HG02943 (cell line): ENCODE measurements around the gene C20orf204.

ENCODE experiments used
- ATAC-seq: cut with Tn5 transposase; IDR thresholded peaks from one replicate; pipeline ENCODE4 v1.9.1; 2021; ENCODE audit warnings: mild to moderate bottlenecking, low read depth, moderate library complexity; ENCODE audit not compliant: unreplicated experiment

Gene C20orf204

DNA sequence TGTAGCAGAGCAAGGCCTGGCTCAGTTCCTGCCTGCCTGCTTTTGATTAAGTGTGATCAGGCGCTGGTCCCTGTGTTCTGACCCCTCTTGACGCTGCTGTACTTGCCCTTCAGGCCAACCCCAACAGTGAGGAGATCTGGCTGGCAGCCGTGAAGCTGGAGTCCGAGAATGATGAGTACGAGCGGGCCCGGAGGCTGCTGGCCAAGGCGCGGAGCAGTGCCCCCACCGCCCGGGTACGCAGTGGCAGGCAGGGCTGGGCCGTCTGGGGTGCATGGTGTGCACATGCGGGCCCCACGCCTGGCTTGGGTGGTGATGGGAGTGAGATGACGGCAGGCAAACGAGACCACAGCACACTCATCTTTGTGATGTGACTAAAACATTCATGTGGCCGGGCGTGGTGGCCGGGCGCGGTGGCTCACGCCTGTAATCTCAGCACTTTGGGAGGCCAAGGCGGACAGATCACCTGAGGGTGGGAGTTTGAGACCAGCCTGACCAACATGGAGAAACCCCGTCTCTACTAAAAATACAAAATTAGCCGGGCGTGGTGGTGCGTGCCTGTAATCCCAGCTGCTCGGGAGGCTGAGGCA, 10.1 kb upstream of the C20orf204 start:
- no peak for ATAC-seq

DNA sequence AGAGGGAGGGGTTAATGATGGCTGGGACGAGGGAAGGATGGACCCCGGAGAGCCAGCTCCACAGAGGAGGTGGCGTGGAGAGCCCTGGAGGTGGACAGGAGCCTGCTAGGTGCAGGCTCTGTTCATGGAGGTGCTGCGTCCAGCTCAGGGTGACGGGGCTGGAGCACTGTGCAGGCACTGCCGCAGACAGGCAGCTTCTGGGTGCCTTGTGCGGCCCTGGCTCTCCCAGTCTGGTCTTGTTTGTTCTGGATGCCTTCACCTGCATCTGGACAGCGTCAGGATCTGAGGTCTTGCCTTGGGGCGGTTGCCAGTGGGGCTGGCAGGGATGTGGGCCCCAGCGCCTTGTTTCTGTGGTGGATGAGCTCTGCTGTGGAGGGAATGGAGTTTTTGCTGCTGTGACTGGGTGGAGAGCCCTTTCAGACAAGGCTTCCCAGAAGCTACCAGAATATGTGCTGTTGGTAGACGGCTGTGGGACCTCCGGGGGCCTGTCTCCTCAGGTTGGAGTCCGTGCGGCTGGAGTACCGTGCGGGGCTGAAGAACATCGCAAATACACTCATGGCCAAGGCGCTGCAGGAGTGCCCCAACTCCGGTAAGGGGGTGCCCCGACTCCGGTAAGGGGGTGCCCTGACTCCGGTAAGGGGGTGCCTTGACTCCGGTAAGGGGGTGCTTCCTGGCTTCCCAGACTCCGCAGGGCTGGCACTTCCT, 7.8 kb upstream of the C20orf204 start:
- no peak for ATAC-seq

DNA sequence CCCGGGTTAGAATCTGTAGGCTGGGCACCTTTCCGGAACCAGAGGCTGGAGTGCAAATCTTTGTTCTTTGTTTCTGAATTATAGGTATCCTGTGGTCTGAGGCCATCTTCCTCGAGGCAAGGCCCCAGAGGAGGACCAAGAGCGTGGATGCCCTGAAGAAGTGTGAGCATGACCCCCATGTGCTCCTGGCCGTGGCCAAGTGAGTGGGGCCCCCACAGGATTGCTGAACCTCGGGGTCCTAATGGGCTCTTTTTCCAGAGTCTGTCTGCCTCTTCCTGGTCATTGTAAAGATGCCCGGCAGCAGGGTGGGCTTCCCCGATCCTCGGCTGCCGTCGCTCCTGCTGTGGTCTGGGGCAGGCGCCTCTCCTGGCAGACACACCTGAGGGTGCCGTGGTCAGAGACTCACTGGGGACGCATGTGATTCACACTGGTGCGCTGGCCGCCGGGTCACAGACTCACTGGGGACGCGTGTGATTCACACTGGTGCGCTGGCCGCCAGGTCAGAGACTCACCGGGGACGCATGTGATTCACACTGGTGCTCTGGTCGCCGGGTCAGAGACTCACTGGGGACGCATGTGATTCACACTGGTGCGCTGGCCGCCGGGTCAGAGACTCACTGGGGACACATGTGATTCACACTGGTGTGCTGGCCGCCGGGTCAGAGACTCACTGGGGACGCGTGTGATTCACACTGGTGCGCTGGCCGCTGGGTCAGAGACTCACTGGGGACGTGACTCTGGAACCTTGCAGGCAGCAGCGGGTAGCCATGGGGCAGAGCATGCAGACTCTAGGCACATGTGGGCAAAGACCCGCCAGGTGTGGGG, 6.5 kb upstream of the C20orf204 start:
- ATAC-seq, result no peak

DNA sequence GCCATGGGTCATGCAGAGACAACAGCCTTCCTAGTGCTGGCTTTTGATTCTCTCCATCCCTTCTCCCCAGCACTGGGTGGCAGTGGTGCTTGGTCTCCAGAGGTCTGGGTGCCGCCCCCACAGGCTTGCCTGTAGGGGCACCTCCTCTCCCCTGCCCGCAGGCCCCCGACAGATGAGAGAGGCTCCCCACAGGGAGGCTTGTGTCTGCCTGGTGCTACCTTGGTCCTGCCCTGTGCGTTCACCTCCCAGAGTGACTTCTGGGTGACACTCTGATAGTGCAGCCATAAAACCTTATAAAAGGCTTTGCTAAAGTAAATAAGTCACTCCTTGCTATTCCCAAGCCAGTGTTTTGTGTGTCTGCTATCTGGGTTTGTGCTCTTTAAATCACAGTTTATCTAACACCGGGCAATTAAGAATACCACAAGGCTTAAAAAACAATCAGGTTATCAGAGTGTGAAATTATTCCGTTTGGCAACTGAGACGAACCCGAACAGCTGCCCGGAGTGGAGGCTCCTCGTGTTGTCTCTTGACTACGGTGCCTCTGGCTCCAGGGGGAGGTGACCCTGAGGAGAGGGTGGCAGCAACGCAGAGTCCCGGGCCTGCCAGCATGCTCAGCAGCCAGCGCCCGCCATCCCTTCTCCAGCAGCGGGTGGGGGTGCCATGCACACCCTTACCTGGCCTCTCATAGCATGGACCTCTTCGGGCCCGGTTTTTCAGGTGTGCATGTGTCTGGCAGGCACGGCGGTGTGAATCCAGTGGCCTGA, 5.4 kb upstream of the C20orf204 start:
- ATAC-seq, result no peak

DNA sequence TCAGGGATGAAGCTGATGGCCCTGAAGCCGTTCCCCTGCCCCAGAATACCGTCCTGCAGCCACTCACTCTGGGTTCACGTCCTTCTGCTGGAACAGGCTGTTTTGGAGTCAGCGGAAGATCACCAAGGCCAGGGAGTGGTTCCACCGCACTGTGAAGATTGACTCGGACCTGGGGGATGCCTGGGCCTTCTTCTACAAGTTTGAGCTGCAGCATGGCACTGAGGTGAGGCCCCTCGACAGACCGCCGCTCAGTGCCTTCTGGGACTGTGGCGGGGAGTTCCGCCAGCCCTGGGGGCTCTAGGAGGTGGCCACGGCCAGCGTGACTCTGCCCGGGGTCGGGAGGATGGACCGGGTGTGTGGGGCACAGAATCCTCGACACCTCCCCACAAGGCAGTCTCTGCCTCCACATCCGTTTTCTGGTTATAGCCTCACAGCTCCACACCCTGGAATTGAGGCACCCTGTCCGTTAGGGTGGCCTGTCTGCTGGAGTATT, 4.1 kb upstream of the C20orf204 start:
- no peak for ATAC-seq

DNA sequence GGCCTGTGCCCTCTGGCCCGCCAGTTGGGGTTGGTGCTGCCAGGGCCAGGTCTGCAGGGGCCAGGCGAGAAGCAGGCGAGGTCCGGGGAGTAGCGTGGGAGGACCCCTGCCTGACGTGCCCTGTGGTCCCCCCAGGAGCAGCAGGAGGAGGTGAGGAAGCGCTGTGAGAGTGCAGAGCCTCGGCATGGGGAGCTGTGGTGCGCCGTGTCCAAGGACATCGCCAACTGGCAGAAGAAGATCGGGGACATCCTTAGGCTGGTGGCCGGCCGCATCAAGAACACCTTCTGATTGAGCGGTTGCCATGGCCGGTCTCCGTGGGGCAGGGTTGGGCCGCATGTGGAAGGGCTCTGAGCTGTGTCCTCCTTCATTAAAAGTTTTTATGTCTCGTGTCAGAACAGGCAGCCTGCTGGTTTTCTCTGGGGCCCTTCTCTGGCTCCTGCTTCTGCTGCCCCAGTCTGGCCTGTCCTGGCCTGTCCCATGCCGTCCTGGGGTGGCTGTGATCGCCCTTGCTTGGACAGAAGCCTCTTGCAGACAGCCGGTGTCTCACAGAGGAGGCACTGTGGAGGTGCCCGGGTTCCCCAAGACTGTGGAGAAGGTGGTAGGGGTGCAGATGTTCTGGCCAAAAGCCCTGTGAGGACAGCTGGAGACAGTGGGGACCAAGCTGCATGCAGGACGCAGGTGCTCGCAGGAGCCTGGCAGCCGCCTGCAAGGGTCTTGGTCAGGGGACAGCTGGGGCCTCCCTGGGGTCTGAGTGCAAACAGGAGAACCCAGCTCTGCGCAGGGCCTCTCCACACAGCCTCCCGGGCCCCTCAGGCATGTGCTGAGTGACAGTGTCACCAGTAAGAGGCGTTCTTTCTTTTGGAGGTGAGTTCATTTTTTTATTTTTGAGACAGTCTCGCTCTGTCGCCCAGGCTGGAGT, 3.0 kb upstream of the C20orf204 start:
- ATAC-seq, result no peak

DNA sequence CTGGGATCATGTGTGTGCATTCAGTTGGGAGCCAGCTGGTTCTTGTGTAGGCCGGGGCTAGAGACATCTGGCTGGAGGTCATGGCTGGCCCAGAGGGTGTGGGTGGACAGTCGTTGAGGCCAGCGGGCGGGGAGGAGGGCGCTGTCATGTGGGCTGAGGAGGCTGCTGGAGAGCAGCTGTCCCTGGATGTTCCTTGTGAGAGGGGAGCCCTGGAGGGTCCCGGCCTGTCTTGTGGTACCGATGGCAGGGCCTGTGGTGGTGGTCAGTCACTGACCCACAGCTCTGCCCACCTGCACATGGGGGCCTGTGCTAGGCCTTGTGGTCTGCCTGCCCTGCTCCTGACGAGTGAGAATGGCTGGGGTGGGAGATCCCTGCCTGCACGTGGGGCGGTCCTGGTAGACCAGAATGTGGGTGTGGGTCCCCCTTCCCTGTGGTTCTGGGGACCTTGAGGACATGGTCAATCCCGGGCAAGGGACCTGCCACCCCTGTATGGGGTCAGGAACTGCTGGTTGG, 1.9 kb upstream of the C20orf204 start:
- ATAC-seq, result no peak

DNA sequence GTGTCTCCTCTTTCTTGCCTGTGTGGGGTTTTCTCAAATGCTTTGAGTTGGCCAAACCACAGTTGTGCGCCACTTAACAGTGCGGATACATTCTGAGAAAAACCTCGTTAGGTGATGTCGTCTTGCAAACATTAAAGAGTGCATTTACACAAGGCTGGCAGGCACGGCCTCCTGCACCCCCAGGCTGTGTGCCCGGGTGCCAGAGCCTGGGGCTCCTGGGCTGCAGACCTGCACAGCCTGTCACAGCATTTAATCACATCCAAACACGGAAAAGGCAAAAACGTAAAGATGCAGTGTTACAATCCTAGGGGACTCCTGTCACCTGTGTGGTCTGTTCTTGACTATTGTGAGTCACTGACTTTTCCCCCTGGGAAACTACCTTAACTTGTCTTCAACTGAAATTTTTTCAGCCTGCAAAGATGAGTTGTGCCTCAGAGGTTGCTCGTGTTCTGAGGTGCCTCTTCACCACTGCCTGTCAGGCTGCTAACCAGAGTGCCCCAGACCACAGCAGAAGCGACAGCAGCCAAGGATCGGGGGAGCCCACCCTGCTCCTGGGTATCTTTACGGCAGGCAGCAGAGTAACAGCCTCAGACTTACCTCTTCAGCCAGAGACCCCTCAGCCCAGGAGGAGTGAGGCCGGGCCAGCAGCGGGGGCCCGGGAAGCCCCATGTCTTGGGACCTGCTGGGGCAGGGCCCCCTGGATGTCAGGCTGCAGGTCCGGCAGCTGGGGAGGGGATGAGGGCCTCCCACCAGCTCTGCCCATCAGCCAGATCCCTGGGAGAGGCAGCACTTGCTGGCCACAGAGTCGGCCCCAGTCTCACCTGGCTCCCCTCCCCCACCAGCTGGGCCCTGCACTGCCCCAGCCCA, 683 bp upstream of the C20orf204 start:
- ATAC-seq, result no peak

DNA sequence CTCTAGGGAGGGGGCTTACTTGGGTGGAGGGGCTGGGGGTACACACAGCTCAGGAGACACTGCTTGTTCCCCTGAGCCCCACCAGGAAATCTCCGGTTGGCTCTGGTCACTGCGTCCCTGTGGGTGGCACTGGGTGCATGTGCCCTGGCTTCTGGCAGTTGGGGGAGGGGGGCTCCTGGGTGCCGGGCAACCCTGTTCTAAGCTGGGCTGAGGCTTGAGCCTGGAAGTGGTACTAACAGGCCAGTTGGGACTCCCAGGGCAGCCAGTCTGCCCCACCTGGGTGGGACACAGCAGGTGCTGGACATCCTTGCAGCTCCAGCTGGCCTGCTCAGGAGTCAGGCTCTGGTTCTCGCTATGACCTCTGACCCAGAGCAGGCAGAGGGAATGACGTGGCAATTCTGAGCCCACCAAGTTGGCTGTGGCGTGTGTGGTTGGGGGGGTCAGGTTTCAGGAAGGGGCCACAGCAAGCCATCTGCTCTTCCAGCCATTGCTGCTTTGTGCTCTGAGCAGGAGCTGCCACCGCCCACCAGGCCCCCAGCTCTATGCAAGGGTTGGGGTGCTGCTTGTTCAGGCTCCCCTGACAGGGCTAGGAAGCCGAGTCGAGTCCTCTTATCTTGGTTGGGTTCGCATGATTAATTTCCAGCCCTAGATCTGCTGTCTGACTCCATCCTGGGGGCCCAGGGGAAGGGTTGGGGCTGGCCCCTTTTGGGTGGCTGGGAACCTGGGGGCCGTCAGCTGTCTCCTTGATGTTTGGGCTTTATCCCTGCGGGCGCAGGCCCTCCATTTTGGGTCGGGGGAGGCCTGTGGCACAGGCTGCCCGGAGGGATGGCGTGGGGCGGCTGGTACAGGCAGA, 590 bp downstream of the C20orf204 start:
- no peak for ATAC-seq

DNA sequence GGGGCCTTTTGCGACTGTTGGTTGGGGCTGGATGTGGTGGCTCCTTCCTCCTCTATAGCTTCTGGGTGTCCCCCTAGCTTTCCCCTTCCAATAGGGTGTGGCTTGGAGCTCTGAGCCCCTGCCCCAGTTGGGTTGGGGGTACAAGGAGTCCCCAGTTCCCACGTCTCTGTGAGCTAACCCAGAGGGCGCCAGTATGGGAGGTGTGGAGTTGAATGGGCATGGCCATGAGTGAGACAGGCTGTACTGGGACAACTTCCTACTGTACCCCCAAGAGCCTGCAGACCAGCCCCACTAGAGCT, 1.2 kb downstream of the C20orf204 start:
- no peak for ATAC-seq

DNA sequence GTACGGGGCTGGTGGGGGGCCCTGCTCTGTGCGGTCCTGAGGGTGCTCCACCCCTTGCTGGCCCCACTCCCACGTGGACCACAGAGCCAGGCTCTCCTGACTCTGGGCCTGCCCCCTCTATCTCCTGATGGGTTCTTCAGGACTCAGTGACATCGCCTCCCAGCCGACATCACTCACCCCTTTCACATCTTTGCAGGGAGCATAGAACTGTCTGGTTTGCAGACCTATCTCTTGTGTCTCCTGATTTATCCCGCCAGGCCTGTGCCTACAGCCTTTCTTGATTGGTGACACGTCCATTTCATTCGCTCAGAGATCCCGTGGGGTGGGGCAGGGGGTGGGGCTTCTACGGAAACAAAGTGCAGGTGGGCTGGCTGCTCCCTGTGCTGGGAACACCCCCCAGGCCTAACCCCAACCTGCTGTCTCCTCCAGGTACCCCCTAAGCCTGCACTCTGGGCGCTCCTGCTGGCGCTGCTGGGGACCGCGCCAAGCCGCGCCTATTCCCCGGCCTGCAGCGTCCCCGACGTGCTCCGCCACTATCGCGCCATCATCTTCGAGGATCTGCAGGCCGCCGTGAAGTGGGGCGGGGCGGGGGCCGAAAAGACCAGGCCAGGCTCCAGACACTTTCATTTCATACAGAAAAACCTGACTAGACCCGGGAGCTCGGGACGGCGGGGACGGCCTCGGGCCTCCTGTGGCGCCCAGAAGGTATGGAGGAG, 1.7 kb downstream of the C20orf204 start:
- no peak for ATAC-seq

DNA sequence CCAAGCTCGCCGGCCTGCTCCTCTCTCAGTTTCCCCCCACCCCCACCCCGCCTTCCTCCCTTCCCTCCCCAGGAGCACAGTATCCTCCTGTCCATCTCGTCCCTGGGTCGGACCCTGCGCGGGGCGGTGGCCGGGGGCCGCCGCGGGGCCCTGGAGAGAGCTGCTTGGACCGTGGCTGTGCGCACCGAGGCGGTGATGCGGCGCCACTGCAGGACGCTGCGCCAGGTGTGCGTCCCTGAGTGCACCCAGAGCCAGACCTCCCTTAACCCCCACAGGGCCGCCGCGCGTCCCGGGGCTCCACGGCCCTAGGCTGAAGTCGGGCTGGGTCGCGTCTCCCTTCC, 2.2 kb downstream of the C20orf204 start:
- no peak for ATAC-seq

DNA sequence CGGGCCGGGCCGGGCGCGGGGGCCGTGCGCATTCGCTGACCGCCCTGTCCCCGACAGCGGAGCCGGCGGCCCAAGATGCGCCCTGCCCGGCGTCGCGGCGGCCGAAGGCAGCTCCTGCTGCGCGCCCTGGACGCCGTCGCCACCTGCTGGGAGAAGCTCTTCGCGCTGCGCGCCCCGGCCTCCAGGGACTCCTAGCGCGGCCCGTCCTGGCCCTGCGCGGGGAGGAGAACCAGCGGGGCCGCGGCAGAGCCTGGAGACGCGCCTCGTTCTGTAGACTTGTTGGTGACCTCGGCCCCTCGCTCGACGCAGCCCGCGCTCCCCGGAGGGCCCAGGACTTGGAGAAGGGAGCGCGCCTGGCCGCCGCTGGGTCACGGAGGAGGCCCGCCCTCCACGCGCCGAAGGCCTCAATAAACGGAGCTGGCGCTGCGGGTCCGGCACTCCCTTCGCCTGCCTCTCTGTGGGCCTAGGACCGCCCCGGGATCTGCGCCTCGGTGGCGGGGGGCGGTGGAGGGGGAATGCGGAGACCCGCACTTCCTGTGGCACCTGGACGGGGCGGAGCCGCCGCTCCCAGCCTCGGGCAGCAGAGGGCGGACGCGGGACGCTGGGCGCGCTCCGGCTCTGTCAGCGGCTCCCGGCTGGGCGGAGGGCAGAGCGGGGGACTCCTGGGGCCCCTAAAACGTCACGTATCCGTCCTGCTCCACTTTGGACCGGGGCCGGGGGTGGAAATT, 2.7 kb downstream of the C20orf204 start:
- no peak for ATAC-seq

DNA sequence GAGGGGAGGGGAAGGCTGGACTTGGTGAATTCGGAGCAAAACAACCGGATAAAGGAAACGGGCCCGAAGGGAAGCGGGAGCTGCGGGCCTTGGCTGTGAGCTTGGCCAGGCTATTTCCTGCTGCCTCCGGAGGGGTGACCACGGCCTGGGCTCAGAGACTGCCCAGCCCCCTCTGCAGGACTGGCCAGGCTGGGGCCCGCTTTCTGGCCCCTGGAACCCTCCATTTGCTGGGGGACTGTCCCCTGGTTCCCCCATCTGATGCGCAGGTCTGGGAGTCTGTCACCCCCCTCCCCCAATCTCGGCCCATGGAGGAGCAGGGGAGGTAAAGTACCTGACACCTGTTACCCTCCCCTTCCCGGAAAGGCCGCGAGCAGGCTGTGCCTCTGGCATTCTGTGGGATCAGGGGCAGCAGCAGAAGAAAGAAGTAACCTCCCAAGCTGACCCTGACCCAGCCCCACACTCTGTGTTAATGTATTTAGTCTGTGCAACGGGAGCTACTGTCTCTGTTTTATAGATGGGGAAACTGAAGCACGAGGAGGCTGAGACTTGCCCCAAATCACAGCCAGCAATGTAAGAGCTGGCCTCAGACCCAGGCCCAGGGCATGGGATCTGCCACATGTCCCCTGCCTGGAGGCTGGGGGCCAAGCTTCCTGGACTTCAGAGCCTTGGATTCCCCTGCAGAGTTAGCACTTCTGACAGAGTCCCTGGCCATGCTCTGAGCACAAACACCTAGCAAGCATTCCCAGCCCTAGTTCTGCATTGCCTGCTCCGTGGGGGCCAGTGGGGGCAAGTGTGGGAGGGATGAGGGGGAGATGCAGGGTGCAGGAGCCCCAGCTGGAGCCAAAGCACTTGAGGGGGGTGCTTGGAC, 3.5 kb downstream of the C20orf204 start:
- no peak for ATAC-seq

DNA sequence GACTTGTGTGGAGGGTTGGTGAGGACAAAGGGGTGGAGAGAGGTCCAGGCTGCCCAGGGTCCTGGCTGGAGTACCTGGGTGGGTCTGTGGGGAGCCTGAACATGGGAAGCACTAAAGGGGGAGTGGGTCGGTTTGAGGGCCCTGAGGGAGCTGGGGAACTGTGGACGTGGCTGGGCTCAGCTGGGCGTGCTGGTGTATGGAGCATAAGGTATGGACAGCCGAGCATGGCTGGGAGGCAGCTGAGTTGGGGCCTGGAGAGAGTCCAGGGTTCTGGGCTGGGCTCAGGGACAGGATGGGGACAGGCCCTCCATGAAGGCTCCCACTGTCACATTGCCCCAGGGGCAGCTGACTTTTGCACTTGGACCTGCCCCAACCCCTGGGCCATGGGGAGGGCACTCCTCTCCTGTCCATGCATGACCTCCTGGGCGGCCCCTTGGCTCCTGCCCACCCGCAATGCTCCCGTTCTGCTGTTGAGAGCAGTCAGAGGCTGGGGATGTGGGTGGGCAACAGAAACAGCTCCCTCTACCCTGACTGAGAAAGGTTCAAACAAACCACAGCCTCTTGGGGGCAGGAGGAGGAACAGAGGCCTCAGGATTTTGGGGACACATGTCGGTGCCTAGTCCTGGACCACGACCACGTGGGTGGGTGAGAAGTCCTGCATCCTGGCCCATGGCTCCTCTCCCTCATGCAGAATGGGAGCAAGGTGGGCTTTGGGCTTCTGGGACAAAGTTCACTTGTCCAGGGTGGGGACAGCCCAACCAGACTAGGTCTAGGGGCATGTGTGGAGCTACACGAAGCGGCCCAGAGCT, 4.5 kb downstream of the C20orf204 start:
- no peak for ATAC-seq
